ENCODE data around the gene KDELR3.
A peak's percentile ranks its signal among the peaks of the same experiment; 100 is the strongest.

Gene KDELR3

GRCh38 chr22:38422611-38423511, 45.0 kb upstream of the KDELR3 start:
- Mint-ChIP-seq H3K4me3 (peak overlapping the region in 1 of 3 experiments; percentile 23), H3K27me3 (ENCODE audit: low read depth) (peaks cover 8% of the 10 kb centered on the region), H3K9me3 (no peaks in the 10 kb centered on the region), H3K27ac (peak overlapping the region; percentile 66 to 93 (median 67)), H3K36me3 (ENCODE audit: low read depth) (no peaks in the 10 kb centered on the region), H3K4me1 (peaks cover 15% of the 10 kb centered on the region)
- TF ChIP-seq CTCF (IDR thresholded peaks at IDR 0.05; ENCODE audit: unreplicated experiment in 3 of 3) = no peak

GRCh38 chr22:38423512-38424503, 44.1 kb upstream of the KDELR3 start:
- Mint-ChIP-seq H3K4me3 (no peak overlapping the region), H3K36me3 (ENCODE audit: low read depth) (no peaks in the 10 kb centered on the region), H3K27ac (peak overlapping the region in 1 of 3 experiments; percentile 38), H3K27me3 (ENCODE audit: low read depth) (peaks cover 6% of the 10 kb centered on the region), H3K9me3 (no peaks in the 10 kb centered on the region), H3K4me1 (peaks cover 12% of the 10 kb centered on the region)
- no peak for TF ChIP-seq CTCF (IDR thresholded peaks at IDR 0.05; ENCODE audit: unreplicated experiment in 3 of 3)

GRCh38 chr22:38424525-38425080, 43.3 kb upstream of the KDELR3 start:
- Mint-ChIP-seq H3K27me3 (ENCODE audit: low read depth) (peaks cover 3% of the 10 kb centered on the region), H3K27ac (no peak overlapping the region), H3K9me3 (no peaks in the 10 kb centered on the region), H3K4me3 (no peak overlapping the region), H3K4me1 (peaks cover 8% of the 10 kb centered on the region), H3K36me3 (ENCODE audit: low read depth) (no peaks in the 10 kb centered on the region)
- no peak for TF ChIP-seq CTCF (IDR thresholded peaks at IDR 0.05; ENCODE audit: unreplicated experiment in 3 of 3)

GRCh38 chr22:38426628-38427027, 41.3 kb upstream of the KDELR3 start:
- peaks cover 6% of the 10 kb centered on the region for H3K27me3 Mint-ChIP-seq (ENCODE audit: low read depth)

GRCh38 chr22:38427465-38427864, 40.4 kb upstream of the KDELR3 start:
- Mint-ChIP-seq H3K4me3 (no peak overlapping the region), H3K9me3 (no peaks in the 10 kb centered on the region), H3K36me3 (ENCODE audit: low read depth) (no peaks in the 10 kb centered on the region), H3K27me3 (ENCODE audit: low read depth) (peaks cover 4% of the 10 kb centered on the region), H3K27ac (no peak overlapping the region), H3K4me1 (peaks cover 4% of the 10 kb centered on the region)
- TF ChIP-seq CTCF (IDR thresholded peaks at IDR 0.05; ENCODE audit: unreplicated experiment in 3 of 3) = no peak

More at GRCh38 chr22:38426628-38427027, 41.3 kb upstream of the KDELR3 start:
- Mint-ChIP-seq H3K27ac (no peak overlapping the region), H3K4me1 (peaks cover 8% of the 10 kb centered on the region), H3K9me3 (no peaks in the 10 kb centered on the region), H3K36me3 (ENCODE audit: low read depth) (no peaks in the 10 kb centered on the region), H3K4me3 (no peak overlapping the region)
- no peak for TF ChIP-seq CTCF (IDR thresholded peaks at IDR 0.05; ENCODE audit: unreplicated experiment in 3 of 3)

All from nephron (organoid).